Stimulated activated naive CD8-positive, alpha-beta T cell treated with anti-CD3 and anti-CD28 coated beads, Interleukin-15, Interleukin-2, amounts not matched to agents 100 U/mL and 50 U/mL, for 24 hours (primary cell): ENCODE results near the gene ANKFN1.

Experiments
- ATAC-seq: fragments of 150-1000 bp; cut with Tn5 transposase; one replicate; pipeline ENCODE4 v1.10.0; 2021
- DNase-seq: peaks from one replicate; pipeline ENCODE4 v3.0.0; 2021

ANKFN1 gene

DNA sequence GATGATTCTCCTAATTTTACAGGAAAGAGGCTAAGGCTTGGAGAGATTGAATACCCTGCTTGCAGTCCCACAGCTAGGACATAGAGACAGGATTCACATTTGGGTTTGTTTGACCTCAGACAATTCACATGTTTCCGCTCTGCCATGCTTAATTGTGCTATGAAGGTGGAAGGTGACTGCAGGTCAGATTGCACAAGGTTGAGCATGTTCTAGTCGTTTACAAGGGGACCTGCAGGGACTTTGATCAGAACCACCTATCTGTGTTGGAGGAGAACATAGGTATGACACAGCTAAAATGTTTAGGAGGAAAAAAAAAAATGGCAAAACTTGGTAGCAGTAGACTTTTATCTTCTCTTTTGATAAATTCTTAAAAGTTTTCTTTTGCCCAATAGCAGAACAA is 4.9 kb upstream of the ANKFN1 start:
- DNase-seq (no peak), ATAC-seq (no peak)

DNA sequence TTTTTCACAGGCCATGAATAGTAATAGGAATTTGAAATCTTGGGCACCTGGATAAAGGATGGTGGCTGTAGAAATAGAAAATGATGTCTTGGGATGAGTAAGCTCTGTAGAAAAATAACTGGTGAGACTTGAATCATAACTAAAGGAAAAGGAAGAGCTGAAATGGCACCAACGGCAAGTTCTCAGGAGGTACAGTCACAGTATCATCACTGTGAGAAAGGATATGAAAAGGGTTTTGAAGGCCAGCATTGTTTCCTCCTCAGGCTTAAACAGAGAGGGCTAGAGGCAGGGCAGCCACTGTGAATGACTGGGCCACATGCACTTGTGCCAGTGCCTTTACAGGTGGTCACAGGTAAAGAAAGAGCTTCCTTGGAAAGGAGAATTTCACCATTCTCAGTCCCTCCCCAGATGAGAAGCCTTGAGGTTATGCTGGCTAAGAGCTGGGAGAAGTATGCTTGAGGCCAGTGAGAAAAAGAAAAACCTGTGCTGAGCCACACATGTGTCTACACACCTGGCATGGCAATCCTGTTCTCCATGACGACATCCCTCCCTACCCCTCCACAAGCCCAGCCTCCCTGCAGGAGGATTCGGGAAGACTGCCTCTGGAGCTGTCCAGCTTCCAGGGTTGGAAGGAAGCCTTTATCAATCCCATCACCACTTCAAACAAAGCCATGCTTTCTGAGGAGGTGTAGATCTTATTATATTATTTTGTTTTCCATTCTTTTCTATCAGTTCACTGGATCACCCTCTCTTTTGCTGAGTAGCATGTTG is 3.8 kb upstream of the ANKFN1 start:
- DNase-seq (no peak), ATAC-seq (no peak)

DNA sequence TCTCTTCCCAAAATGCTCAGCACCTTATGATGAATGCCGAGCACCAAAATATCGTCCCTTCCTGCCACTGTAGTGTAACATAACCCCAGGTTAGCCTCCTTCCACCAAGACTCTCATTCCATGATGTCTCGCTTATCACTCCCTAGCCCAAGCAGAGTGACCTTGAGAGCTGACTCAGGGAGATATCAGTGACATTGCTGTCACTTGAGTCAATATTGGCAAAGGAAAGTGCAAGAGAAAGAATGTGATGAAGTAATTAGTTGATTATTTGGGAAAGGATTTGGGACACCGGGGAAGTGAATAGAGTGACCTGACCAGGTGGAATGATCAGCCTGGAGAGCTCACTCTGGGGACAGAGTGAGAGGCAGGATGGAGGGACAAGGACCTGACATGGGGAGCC is 2.6 kb upstream of the ANKFN1 start:
- no peak for ATAC-seq
- DNase-seq, result no peak

DNA sequence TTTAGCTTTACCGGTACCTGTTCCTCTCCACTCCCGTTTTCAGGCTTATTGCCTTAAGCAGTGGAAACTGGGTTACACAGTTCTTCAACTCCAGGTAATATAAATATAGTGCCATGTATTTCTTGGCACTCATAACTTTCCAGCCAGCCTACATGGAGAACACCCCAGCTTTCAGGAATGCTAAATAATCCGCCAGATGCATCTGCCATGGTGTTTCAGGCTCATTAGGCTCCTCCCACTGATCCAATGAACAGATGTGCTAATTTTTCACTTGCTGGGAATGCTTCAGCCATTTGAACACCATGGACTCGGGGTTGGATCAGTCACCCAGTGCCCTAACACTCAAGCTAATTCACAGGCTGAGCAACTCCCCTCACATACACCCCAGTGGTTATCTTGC is 4.6 kb downstream of the ANKFN1 start:
- ATAC-seq, result no peak

DNA sequence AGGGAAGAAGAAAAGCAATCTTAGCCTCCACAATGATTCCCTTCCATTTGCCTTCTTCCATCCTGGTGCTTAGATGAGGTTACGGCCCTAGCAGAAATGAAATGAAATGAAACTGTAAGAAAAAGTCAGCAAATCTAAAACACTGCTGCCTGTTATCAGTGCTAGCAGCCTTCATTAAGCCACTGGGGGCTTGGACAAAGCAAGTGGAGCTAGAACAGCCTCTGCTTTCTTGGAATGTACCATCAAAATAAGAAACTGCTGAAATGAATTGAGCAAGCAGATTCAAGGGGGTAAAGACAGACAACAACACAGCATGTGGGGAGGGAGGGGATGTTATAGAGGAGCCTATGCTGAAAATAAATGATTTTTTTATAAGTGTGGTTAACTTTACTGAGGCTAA is 5.1 kb downstream of the ANKFN1 start:
- ATAC-seq, result no peak
- DNase-seq, result no peak

More for the DNA sequence above, 4.6 kb downstream of the ANKFN1 start:
- no peak for DNase-seq

DNA sequence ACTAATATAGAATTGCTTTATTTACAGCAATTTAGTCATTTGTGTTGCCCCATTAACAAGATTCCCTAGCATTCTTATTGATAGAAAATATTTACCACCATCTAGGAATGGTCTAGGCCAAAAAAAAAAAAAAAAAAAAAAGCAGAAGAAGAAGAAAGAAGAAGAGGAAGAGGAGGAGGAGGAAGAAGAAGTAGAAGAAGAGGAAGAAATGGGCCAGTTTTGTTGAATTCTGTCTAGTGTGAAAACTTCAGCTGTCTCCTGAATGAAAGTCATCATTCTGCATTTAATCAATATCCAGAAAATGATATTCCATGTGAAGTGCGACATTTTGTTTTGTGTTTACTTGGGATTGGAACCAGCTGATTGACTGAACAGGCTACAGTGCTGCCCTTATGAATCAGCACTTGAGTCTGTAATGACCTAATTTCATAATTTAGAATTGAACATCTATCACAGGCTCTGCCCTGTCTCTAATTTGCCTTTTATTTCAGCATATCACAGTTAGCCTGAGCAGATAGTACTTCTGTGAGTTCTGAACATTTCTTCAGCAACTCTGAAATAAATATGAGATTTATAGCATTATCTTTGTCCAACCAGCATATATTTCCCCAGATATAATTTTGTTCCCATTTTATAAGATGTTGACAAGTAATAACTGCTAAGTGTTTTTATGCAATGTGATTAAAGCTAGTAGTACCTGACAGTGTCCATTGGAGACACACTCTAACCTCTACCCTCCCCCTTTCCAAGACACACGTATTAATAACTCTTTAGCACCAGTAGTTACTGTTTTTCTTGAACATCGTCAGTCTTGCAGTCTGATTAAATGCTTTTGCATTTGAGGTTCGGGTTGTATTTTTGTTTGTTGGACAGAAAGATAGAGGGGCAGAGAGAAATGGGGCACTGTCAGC is 5.9 kb downstream of the ANKFN1 start:
- DNase-seq, result no peak
- no peak for ATAC-seq

GRCh38 chr17:56159826-56160380 is 6.6 kb downstream of the ANKFN1 start:
- DNase-seq, result no peak
- ATAC-seq, result no peak

- ATAC-seq (no peak), DNase-seq (no peak)
Measured at GRCh38 chr17:56160422-56160821, 7.1 kb downstream of the ANKFN1 start.

DNA sequence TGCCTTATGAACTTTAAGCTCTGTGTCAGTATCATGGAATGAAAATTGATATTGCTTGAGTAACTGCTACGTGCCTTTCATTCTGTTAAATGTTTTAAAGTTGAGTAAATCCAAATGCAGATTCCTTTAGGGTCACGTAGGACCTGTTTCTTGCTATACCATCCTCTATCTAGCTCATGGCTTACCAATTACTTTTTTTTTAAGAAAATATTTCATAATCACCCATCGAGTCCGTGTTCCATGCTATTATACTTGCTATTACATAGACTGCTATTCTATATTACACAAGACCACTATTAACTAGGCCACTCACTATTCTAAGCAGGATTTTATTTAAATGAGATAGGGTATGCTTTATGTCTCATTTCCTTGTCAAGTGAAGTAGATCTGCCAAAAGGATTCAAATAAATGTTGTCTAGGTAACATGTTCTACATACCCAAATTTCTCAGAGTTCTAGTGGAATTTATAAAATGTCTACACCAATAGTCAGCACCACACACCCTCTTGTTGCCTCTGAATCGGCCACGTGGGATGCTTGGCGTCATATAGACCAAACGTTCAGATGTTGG is 11.9 kb downstream of the ANKFN1 start:
- no peak for ATAC-seq
- no peak for DNase-seq

DNA sequence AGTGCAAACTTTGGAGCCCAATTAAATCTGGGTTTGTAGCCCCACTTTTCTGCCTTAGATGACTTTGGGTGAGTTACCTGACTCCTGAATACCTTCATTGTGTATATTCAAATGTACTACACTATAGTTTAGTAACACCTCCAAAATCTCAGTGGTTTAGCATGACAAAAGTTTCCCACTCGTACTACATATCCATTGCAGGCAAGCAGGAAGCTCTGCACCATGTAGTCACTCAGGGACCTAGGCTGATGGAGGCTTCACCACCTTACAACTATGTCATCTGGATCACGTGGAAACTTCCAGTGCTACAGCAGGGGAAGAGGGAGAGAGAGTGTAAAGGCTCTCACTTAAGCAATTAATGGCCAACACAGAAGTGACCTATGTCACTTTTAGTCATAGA is 14.2 kb downstream of the ANKFN1 start:
- no peak for ATAC-seq
- no peak for DNase-seq

DNA sequence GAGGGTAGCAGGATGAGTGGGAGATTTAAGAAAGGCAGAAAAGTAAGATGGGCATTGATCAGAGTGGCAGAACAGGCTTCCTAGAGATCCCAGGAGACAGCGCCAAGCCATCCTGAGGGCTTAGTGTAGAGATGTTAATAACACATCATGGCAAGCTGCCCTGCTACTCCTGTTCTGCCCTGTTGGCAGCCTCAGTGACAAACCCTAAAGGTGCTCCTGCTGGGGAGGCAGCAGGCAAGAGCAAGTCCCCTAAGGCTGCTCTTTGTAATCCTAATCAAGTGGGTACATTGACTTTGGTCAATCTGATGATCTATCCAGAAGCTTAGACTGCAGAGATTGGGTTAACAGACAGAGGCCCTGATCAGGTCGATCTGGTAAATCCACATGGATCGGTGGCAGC is 16.3 kb downstream of the ANKFN1 start:
- ATAC-seq (no peak), DNase-seq (no peak)

DNA sequence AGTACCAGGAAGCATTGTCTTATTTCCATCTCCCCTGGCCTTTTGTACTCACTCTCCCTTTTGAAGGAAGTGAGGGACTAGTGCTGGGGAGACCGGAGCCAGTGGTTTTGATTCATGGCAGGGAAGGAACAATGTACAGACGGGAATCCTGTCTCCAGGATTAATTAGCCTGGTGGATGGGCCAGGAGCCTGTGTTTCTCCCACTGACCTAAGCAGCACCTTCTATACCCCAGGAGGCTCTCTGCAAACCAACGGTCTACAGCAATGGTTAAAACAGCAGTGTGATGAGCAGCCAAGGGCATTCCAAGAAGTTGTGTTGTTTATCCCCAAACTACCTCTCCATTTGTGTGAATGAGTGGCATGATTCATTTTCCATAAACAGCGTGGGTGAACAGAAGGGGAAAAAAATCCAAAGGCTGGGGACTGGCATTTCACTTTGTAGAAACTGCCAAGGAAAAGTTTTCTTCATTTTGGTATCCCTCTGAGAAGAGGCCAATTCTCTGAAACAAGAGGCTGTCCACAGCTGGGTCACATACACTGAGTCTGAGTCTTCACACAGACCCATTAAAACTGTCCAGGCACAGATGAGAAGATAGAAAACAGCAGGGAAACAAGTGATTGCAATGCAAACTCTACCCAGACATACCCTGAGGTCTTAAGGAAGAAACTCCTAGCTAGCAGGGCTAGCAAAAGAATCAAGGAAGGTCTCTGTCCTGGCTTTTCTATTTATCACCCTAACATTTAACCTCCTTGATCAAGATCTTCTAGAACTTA is 18.1 kb downstream of the ANKFN1 start:
- no peak for ATAC-seq
- DNase-seq, result no peak

DNA sequence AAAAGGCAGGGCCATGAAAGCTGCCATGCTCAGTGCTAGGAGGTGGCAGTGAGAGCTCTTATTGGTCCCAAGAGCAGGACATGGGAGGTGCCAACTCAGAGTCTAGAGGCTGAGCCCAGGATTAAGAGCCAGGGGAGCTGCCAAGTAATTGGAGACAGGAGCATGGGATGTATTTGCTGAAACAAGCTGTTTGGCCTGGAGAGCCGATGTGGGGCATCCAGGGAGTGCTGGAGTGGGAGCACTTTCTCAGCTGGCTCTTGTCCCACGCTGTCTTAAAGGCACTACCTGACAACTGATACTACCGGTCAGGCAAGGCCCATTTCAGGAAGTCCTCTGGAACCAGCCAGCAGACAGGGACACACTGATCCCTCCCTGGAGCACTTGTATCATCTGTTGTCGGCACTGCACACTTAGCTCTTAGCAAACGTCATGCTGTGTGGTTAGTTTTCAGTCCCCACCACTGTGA is 19.3 kb downstream of the ANKFN1 start:
- no peak for DNase-seq
- ATAC-seq, result no peak

GRCh38 chr17:56173026-56173425 is 19.8 kb downstream of the ANKFN1 start:
- DNase-seq, result no peak

GRCh38 chr17:56173958-56174835 is 20.9 kb downstream of the ANKFN1 start:
- no peak for ATAC-seq
- DNase-seq, result no peak

More at GRCh38 chr17:56173026-56173425, 19.8 kb downstream of the ANKFN1 start:
- no peak for ATAC-seq

- ATAC-seq, result peak; percentile 21
- no peak for DNase-seq
Measured at GRCh38 chr17:56175299-56175955, 22.2 kb downstream of the ANKFN1 start.

DNA sequence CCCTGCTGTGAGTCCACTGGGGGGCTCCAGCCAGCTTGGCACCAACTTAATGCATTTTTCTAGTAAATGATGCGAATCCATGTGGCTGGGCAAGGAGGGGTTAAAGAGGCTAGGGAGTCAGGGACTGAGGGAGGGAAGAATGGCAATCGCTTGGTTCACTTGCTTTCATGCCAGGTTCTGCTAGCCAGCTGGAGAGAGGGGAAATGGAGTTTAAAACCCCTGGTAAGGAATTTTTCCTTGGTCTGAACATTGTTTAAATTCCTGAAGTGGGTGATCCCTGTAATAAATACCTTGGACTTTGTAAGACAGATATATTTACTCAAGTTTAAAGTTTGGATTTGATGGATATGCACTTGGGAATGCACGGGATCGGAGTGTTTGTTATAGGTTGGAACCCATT is 22.8 kb downstream of the ANKFN1 start:
- no peak for DNase-seq
- ATAC-seq, result no peak

- no peak for DNase-seq
- ATAC-seq, result no peak
Measured at GRCh38 chr17:56177361-56177760, 24.1 kb downstream of the ANKFN1 start.

GRCh38 chr17:56178203-56178602 is 24.9 kb downstream of the ANKFN1 start:
- ATAC-seq, result no peak

GRCh38 chr17:56182081-56182480 is 28.8 kb downstream of the ANKFN1 start:
- DNase-seq, result no peak
- no peak for ATAC-seq

More at GRCh38 chr17:56178203-56178602, 24.9 kb downstream of the ANKFN1 start:
- DNase-seq, result no peak
